ENCODE measurements around the gene KCNG2.

The KCNG2 gene

DNA sequence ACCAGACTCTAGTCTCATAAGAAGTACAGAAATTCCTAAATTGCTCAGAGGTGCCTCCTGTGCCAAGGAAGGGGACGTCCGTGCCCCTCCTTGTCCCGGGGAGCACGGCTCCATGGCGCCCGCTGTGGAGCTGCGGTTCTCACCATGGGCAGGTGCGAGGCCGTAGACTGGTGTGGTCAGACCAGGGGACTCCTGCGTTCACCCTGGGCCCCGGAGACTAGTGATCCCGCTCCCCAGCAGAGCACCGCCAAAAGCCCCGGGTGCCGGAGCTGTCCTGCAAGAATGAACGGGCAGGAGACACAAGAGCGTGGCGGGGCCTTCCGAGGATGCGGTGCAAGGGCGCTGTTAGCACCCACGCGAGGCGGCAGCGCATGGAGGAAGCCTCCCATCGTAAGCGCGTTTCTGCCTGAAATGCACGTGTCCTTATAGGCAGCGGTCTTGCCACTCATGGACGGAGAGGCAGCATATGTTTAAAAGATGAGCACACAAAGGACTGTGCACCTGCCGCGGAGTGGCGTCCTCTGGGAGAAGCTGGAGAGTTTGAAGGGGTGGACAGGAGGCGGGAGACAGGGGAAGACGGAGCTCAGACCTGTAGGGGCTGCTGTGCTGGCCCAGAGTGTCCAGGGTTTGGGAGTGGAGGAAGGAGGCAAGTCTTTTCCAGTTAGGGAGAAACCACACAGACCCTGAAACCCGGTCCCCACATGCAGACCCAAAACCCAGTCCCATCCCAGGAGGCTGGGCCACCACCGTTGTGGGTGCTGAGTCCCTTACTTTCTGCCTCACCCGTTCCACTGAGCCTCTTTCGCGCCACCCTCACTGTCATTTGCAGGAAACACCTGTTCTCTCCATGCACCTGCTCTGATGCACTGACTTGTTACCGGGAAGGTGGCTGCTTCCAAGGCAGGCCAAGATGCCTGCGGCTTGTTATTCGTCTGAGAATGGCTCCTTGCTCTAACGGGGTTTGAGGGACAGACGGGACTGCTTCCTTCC lies 7.5 kb upstream of the KCNG2 start:
- peaks cover 3 to 6% of the 10 kb centered on the region in 2 experiments for H3K4me1 ChIP-seq (ENCODE audit: control insufficient read depth in 1 of 2, insufficient read depth in 2 of 2, low read length in 2 of 2)
- H3K4ac ChIP-seq (ENCODE audit: low read depth, low read length), result no peak overlapping the region
- no peak overlapping the region for H2BK5ac ChIP-seq (ENCODE audit: low read depth, low read length, poor library complexity)
- H2BK12ac ChIP-seq (ENCODE audit: low read length), result no peak overlapping the region
- no peak overlapping the region for H3K18ac ChIP-seq (ENCODE audit: low read length)
- no peak overlapping the region for H3K23ac ChIP-seq (ENCODE audit: low read length)
- no peak overlapping the region for H3K4me3 ChIP-seq (ENCODE audit: low read depth, low read length)
- H3K27me3 ChIP-seq (ENCODE audit: insufficient read depth, low read length), result peaks cover 34% of the 10 kb centered on the region
- H3K4me2 ChIP-seq (ENCODE audit: low read length), result no peak overlapping the region
- no peak overlapping the region for H3K9ac ChIP-seq (ENCODE audit: low read length)
- H2AK5ac ChIP-seq (ENCODE audit: low read length), result no peak overlapping the region
- H3K27ac ChIP-seq (ENCODE audit: low read depth, low read length), result no peak overlapping the region
- no peak overlapping the region for H4K8ac ChIP-seq (ENCODE audit: low read depth, low read length)
- whole genome bisulfite sequencing (ENCODE audit: extremely low coverage, insufficient coverage, insufficient read length), result no CpG with 5 or more reads among the region's 46 CpGs
- no peaks in the 10 kb centered on the region for H3K79me1 ChIP-seq (ENCODE audit: low read length)
- H4K91ac ChIP-seq (ENCODE audit: low read depth, low read length), result no peak overlapping the region
- H3K14ac ChIP-seq (ENCODE audit: low read length), result no peak overlapping the region
- no peak overlapping the region for H4K12ac ChIP-seq (ENCODE audit: low read depth, low read length)
- H2BK120ac ChIP-seq (ENCODE audit: insufficient read depth, low read length, poor library complexity), result no peak overlapping the region
- no peak overlapping the region for H2AFZ ChIP-seq (ENCODE audit: insufficient read depth, low read length, poor library complexity)
- no peaks in the 10 kb centered on the region for H3K36me3 ChIP-seq (ENCODE audit: control insufficient read depth in 1 of 2, insufficient read depth in 2 of 2, low read length in 2 of 2)
- DNase-seq, result no peak
- H3K9me3 ChIP-seq (ENCODE audit: insufficient read depth, low read depth, low read length), result peaks cover 7% of the 10 kb centered on the region
- H3K79me2 ChIP-seq (ENCODE audit: control insufficient read depth, insufficient read depth, low read length, poor library complexity), result no peaks in the 10 kb centered on the region

GRCh38 chr18:79790996-79791972 lies 6.5 kb upstream of the KCNG2 start:
- Histone ChIP-seq H2BK120ac (ENCODE audit: insufficient read depth, low read length, poor library complexity) (no peak overlapping the region), H2AFZ (ENCODE audit: insufficient read depth, low read length, poor library complexity) (no peak overlapping the region), H2BK5ac (ENCODE audit: low read depth, low read length, poor library complexity) (no peak overlapping the region), H3K9me3 (ENCODE audit: insufficient read depth, low read depth, low read length) (peaks cover 7% of the 10 kb centered on the region), H3K27ac (ENCODE audit: low read depth, low read length) (no peak overlapping the region), H4K91ac (ENCODE audit: low read depth, low read length) (no peak overlapping the region), H3K4me2 (ENCODE audit: low read length) (no peak overlapping the region), H3K79me1 (ENCODE audit: low read length) (no peaks in the 10 kb centered on the region), H3K27me3 (ENCODE audit: insufficient read depth, low read length) (peaks cover 34% of the 10 kb centered on the region), H3K18ac (ENCODE audit: low read length) (no peak overlapping the region), H3K79me2 (ENCODE audit: control insufficient read depth, insufficient read depth, low read length, poor library complexity) (no peaks in the 10 kb centered on the region), H3K14ac (ENCODE audit: low read length) (no peak overlapping the region), H3K9ac (ENCODE audit: low read length) (no peak overlapping the region), H2AK5ac (ENCODE audit: low read length) (no peak overlapping the region), H4K12ac (ENCODE audit: low read depth, low read length) (no peak overlapping the region), H3K4me3 (ENCODE audit: low read depth, low read length) (no peak overlapping the region), H3K4me1 (ENCODE audit: control insufficient read depth in 1 of 2, insufficient read depth in 2 of 2, low read length in 2 of 2) (peaks cover 3 to 6% of the 10 kb centered on the region in 2 experiments), H3K23ac (ENCODE audit: low read length) (no peak overlapping the region), H4K8ac (ENCODE audit: low read depth, low read length) (no peak overlapping the region), H3K4ac (ENCODE audit: low read depth, low read length) (no peak overlapping the region), H2BK12ac (ENCODE audit: low read length) (no peak overlapping the region), H3K36me3 (ENCODE audit: control insufficient read depth in 1 of 2, insufficient read depth in 2 of 2, low read length in 2 of 2) (no peaks in the 10 kb centered on the region)
- DNase-seq, result peak; percentile 78 to 86
- no CpG with 5 or more reads among the region's 21 CpGs for WGBS (ENCODE audit: extremely low coverage, insufficient coverage, insufficient read length)

DNA sequence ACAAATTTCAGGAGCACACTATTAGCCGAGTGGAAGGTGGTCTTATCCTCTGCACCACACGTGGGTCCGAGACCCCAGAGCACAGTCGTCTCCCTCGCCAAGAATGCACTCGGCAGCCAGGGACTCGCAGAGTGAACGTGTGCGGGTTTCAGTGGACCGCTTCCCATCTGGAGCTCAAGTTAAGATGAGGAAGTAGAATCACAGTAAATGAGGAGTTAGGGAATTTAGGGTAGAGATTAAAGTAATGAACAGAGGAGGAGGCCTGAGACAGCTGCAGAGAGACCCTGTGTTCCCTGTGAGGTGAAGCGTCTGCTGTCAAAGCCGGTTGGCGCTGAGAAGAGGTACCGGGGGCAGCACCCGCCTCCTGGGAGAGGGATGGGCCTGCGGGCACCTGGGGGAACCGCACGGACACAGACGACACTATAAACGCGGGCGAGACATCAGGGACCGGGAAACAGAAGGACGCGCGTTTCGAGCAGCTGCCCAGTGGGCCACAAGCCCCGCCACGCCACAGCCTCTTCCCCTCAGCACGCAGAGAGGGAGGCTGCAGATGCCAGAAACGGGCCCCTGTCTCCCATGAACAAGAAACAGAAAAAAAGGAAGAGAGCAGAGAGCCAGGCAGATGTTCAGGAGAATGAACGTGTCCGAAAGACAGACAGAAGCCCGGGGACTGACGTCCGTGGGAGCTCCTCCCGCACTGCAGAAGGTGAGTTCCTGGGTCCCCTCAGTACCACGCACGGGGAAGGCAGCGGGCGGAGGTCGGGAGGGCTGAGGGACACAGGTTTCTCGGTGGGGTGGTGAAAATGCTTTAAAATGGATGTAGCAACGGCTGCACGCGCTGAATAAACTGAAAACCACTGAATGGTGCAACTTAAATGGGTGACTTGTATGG lies 5.4 kb upstream of the KCNG2 start:
- no peak for DNase-seq
- Histone ChIP-seq H3K27ac (ENCODE audit: low read depth, low read length) (no peak overlapping the region), H3K79me1 (ENCODE audit: low read length) (no peaks in the 10 kb centered on the region), H3K18ac (ENCODE audit: low read length) (no peak overlapping the region), H3K9ac (ENCODE audit: low read length) (no peak overlapping the region), H3K36me3 (ENCODE audit: control insufficient read depth in 1 of 2, insufficient read depth in 2 of 2, low read length in 2 of 2) (no peaks in the 10 kb centered on the region), H3K4me3 (ENCODE audit: low read depth, low read length) (no peak overlapping the region), H4K8ac (ENCODE audit: low read depth, low read length) (no peak overlapping the region), H3K4ac (ENCODE audit: low read depth, low read length) (no peak overlapping the region), H4K12ac (ENCODE audit: low read depth, low read length) (no peak overlapping the region), H3K14ac (ENCODE audit: low read length) (no peak overlapping the region), H3K23ac (ENCODE audit: low read length) (no peak overlapping the region), H2AFZ (ENCODE audit: insufficient read depth, low read length, poor library complexity) (no peak overlapping the region), H3K9me3 (ENCODE audit: insufficient read depth, low read depth, low read length) (peaks cover 6% of the 10 kb centered on the region), H2BK12ac (ENCODE audit: low read length) (no peak overlapping the region), H3K4me1 (ENCODE audit: control insufficient read depth in 1 of 2, insufficient read depth in 2 of 2, low read length in 2 of 2) (peaks cover 3 to 6% of the 10 kb centered on the region in 2 experiments), H3K79me2 (ENCODE audit: control insufficient read depth, insufficient read depth, low read length, poor library complexity) (no peaks in the 10 kb centered on the region), H2BK120ac (ENCODE audit: insufficient read depth, low read length, poor library complexity) (no peak overlapping the region), H2BK5ac (ENCODE audit: low read depth, low read length, poor library complexity) (no peak overlapping the region), H2AK5ac (ENCODE audit: low read length) (no peak overlapping the region), H3K4me2 (ENCODE audit: low read length) (no peak overlapping the region), H4K91ac (ENCODE audit: low read depth, low read length) (no peak overlapping the region), H3K27me3 (ENCODE audit: insufficient read depth, low read length) (peaks cover 37% of the 10 kb centered on the region)
- WGBS (ENCODE audit: extremely low coverage, insufficient coverage, insufficient read length), result no CpG with 5 or more reads among the region's 46 CpGs

DNA sequence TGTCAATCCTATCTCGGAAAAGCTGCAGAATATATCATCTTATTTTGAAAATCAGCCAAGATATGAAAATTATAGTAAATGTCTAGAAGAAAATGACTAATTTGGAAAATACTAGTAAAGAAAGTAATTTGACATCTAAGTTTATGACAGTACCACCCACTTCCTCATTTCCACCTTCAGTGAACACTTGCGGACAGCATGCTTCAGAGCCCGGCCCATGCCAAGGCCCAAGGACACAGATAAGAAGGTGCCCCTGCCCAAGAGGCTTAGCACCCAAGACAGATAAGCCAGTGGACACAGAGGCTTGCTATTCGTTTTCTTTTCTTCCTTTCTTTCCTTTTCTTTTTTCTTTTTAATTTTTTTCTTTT lies 4.8 kb upstream of the KCNG2 start:
- Histone ChIP-seq H2AFZ (ENCODE audit: insufficient read depth, low read length, poor library complexity) (no peak overlapping the region), H2AK5ac (ENCODE audit: low read length) (no peak overlapping the region), H4K8ac (ENCODE audit: low read depth, low read length) (no peak overlapping the region), H3K23ac (ENCODE audit: low read length) (no peak overlapping the region), H3K9me3 (ENCODE audit: insufficient read depth, low read depth, low read length) (peaks cover 8% of the 10 kb centered on the region), H3K4ac (ENCODE audit: low read depth, low read length) (no peak overlapping the region), H3K18ac (ENCODE audit: low read length) (no peak overlapping the region), H4K12ac (ENCODE audit: low read depth, low read length) (no peak overlapping the region), H4K91ac (ENCODE audit: low read depth, low read length) (no peak overlapping the region), H3K4me2 (ENCODE audit: low read length) (no peak overlapping the region), H3K79me2 (ENCODE audit: control insufficient read depth, insufficient read depth, low read length, poor library complexity) (no peaks in the 10 kb centered on the region), H3K4me3 (ENCODE audit: low read depth, low read length) (no peak overlapping the region), H3K9ac (ENCODE audit: low read length) (no peak overlapping the region), H3K36me3 (ENCODE audit: control insufficient read depth in 1 of 2, insufficient read depth in 2 of 2, low read length in 2 of 2) (no peaks in the 10 kb centered on the region), H3K27ac (ENCODE audit: low read depth, low read length) (no peak overlapping the region), H2BK5ac (ENCODE audit: low read depth, low read length, poor library complexity) (no peak overlapping the region), H3K4me1 (ENCODE audit: control insufficient read depth in 1 of 2, insufficient read depth in 2 of 2, low read length in 2 of 2) (peaks cover 3 to 8% of the 10 kb centered on the region in 2 experiments), H2BK12ac (ENCODE audit: low read length) (no peak overlapping the region), H3K14ac (ENCODE audit: low read length) (no peak overlapping the region), H3K79me1 (ENCODE audit: low read length) (no peaks in the 10 kb centered on the region), H2BK120ac (ENCODE audit: insufficient read depth, low read length, poor library complexity) (no peak overlapping the region), H3K27me3 (ENCODE audit: insufficient read depth, low read length) (peaks cover 35% of the 10 kb centered on the region)
- DNase-seq, result no peak
- no CpG with 5 or more reads among the region's 4 CpGs for WGBS (ENCODE audit: extremely low coverage, insufficient coverage, insufficient read length)

Data from trophoblast cell (in vitro differentiated cells and primary cell).